Measurements from ENCODE around the gene CPNE5. TPM values are rescaled to one million over a fixed set of nuclear protein-coding genes. Genes with fewer than 3 reads are reported as not detected.

Gene CPNE5
- total RNA-seq, 1 experiment from 2014 or later = 0.37 TPM

- H2AFZ ChIP-seq = no peak overlapping the region
- no peaks in the 10 kb centered on the region for H3K79me2 ChIP-seq (ENCODE audit: low read depth)
- intact Hi-C loops (cut with micrococcal nuclease; ENCODE audit: unreplicated experiment) = no loop called here
- H4K20me1 ChIP-seq (ENCODE audit: insufficient read depth) = no peaks in the 10 kb centered on the region
- POLR2A ChIA-PET (ENCODE audit: unreplicated experiment) = no interaction called here
- no TSS peak for BruUV-seq (replicated peaks)
- no peaks in the 10 kb centered on the region for H3K36me3 ChIP-seq (ENCODE audit: low read depth)
- no peaks in the 10 kb centered on the region for H3K9me2 ChIP-seq (ENCODE audit: insufficient read depth)
- CTCF ChIA-PET = no interaction called here
- peaks cover 12% of the 10 kb centered on the region for H3K4me1 ChIP-seq (replicated peaks; ENCODE audit: insufficient read depth)
- H3K4me3 ChIP-seq = no peak overlapping the region
- no peaks in the 10 kb centered on the region for H3K9me3 ChIP-seq (ENCODE audit: insufficient read depth, low read depth)
- no peak overlapping the region for H3K27ac ChIP-seq
- TF ChIP-seq EZH2 (IDR thresholded peaks at IDR 0.05; ENCODE audit: low read depth) (no peak), CTCF (conservative IDR thresholded peaks at IDR 0.05) (no peak)
- peak in 1 of 2 experiments; percentile 30 for DNase-seq
- no peaks in the 10 kb centered on the region; the same call in 1 of the 2 replicates for H3F3A ChIP-seq (ENCODE audit: insufficient read depth, low read depth)
- no peaks in the 10 kb centered on the region for H3K27me3 ChIP-seq (ENCODE audit: insufficient read depth, low read depth)
- no peak overlapping the region for H3K4me2 ChIP-seq
Measured at GRCh38 chr6:36700071-36700812, 139.0 kb downstream of the CPNE5 start.

GRCh38 chr6:36699348-36699747, 139.9 kb downstream of the CPNE5 start:
- TF ChIP-seq EZH2 (IDR thresholded peaks at IDR 0.05; ENCODE audit: low read depth) = no peak
- no peak for TF ChIP-seq CTCF (conservative IDR thresholded peaks at IDR 0.05)
- no peak overlapping the region for H3K27ac ChIP-seq
- intact Hi-C loops (cut with micrococcal nuclease; ENCODE audit: unreplicated experiment) = no loop called here
- no peaks in the 10 kb centered on the region; the same call in 1 of the 2 replicates for H3F3A ChIP-seq (ENCODE audit: insufficient read depth, low read depth)
- H2AFZ ChIP-seq = no peak overlapping the region
- no peak for DNase-seq
- H3K9me3 ChIP-seq (ENCODE audit: insufficient read depth, low read depth) = no peaks in the 10 kb centered on the region
- no TSS peak for BruUV-seq (replicated peaks)
- H4K20me1 ChIP-seq (ENCODE audit: insufficient read depth) = no peaks in the 10 kb centered on the region
- H3K4me1 ChIP-seq (replicated peaks; ENCODE audit: insufficient read depth) = peaks cover 12% of the 10 kb centered on the region
- CTCF ChIA-PET = no interaction called here
- no peaks in the 10 kb centered on the region for H3K9me2 ChIP-seq (ENCODE audit: insufficient read depth)
- POLR2A ChIA-PET (ENCODE audit: unreplicated experiment) = no interaction called here
- H3K79me2 ChIP-seq (ENCODE audit: low read depth) = no peaks in the 10 kb centered on the region
- H3K36me3 ChIP-seq (ENCODE audit: low read depth) = no peaks in the 10 kb centered on the region
- no peak overlapping the region for H3K4me3 ChIP-seq
- H3K4me2 ChIP-seq = no peak overlapping the region
- no peaks in the 10 kb centered on the region for H3K27me3 ChIP-seq (ENCODE audit: insufficient read depth, low read depth)

- ChIA-PET CTCF (no interaction called here), POLR2A (ENCODE audit: unreplicated experiment) (no interaction called here)
- no TSS peak for BruUV-seq (replicated peaks)
- Histone ChIP-seq H3K36me3 (ENCODE audit: low read depth) (no peaks in the 10 kb centered on the region), H3K27ac (no peak overlapping the region), H3K4me1 (replicated peaks; ENCODE audit: insufficient read depth) (peaks cover 12% of the 10 kb centered on the region), H3K9me2 (ENCODE audit: insufficient read depth) (no peaks in the 10 kb centered on the region), H3K79me2 (ENCODE audit: low read depth) (no peaks in the 10 kb centered on the region), H3K27me3 (ENCODE audit: insufficient read depth, low read depth) (no peaks in the 10 kb centered on the region), H3F3A (ENCODE audit: insufficient read depth, low read depth) (no peaks in the 10 kb centered on the region; the same call in 1 of the 2 replicates), H2AFZ (no peak overlapping the region), H3K9me3 (ENCODE audit: insufficient read depth, low read depth) (no peaks in the 10 kb centered on the region), H3K4me3 (no peak overlapping the region), H3K4me2 (no peak overlapping the region), H4K20me1 (ENCODE audit: insufficient read depth) (no peaks in the 10 kb centered on the region)
- DNase-seq = no peak
- intact Hi-C loops (cut with micrococcal nuclease; ENCODE audit: unreplicated experiment) = no loop called here
- no peak for TF ChIP-seq CTCF (conservative IDR thresholded peaks at IDR 0.05)
- TF ChIP-seq EZH2 (IDR thresholded peaks at IDR 0.05; ENCODE audit: low read depth) = no peak
Measured at GRCh38 chr6:36698871-36699271, 140.4 kb downstream of the CPNE5 start.

Measured in PC-9 (cell line).